ENCODE data around the gene PXT1.
A peak's percentile ranks its signal among the peaks of the same experiment; 100 is the strongest.
"Not testable (repeated sequence)": the region's sequence is repeated elsewhere in the genome, so short reads cannot be mapped to it uniquely, and the experiment has no call there.

The PXT1 gene

GRCh38 chr6:36443471-36444428 lies 1.1 kb upstream of the PXT1 start:
- peak; percentile 86 for DNase-seq

GRCh38 chr6:36442103-36442670 lies 467 bp downstream of the PXT1 start:
- no peak for DNase-seq

GRCh38 chr6:36441307-36441894 lies 1.3 kb downstream of the PXT1 start:
- DNase-seq = peak; percentile 86

- DNase-seq = no peak
These were observed 6.2 kb downstream of the PXT1 start for GRCh38 chr6:36436466-36436865.

GRCh38 chr6:36432151-36432671 lies 10.4 kb downstream of the PXT1 start:
- DNase-seq = peak; percentile 26

GRCh38 chr6:36431197-36431596 lies 11.5 kb downstream of the PXT1 start:
- DNase-seq = no peak

GRCh38 chr6:36430351-36430750 lies 12.3 kb downstream of the PXT1 start:
- DNase-seq = peak; percentile 97

GRCh38 chr6:36428911-36429310 lies 13.7 kb downstream of the PXT1 start:
- no peak for DNase-seq

- no peak for DNase-seq
These were observed 16.0 kb downstream of the PXT1 start for GRCh38 chr6:36426622-36427021.

- DNase-seq = peak; percentile 99
These were observed 19.4 kb downstream of the PXT1 start for GRCh38 chr6:36423101-36423824.

- no peak for DNase-seq
These were observed 19.9 kb downstream of the PXT1 start for GRCh38 chr6:36422714-36423100.

GRCh38 chr6:36419310-36419709 lies 23.3 kb downstream of the PXT1 start:
- DNase-seq = no peak

- DNase-seq = no peak
These were observed 24.1 kb downstream of the PXT1 start for GRCh38 chr6:36418558-36418957.

GRCh38 chr6:36414481-36414880 lies 28.2 kb downstream of the PXT1 start:
- no peak for DNase-seq

GRCh38 chr6:36413489-36414480 lies 28.9 kb downstream of the PXT1 start:
- no peak for DNase-seq

GRCh38 chr6:36409718-36410117 lies 32.9 kb downstream of the PXT1 start:
- DNase-seq = not testable (repeated sequence)

GRCh38 chr6:36404164-36404563 lies 38.5 kb downstream of the PXT1 start:
- DNase-seq = no peak

- DNase-seq = no peak
These were observed 40.2 kb downstream of the PXT1 start for GRCh38 chr6:36402481-36402880.

GRCh38 chr6:36399970-36400369 lies 42.7 kb downstream of the PXT1 start:
- no peak for DNase-seq

GRCh38 chr6:36392621-36393020 lies 50.0 kb downstream of the PXT1 start:
- no peak for DNase-seq

- no peak for DNase-seq
These were observed 53.3 kb downstream of the PXT1 start for GRCh38 chr6:36389353-36389752.
